A549 (cell line): ENCODE data around the gene ZNF841.

Experiments
- CBX2 ChIP-seq: fragments of 200-600 bp; sonication (generic); IDR thresholded peaks from 2 replicates; pipeline ENCODE4 v1.6.1; 2016; ENCODE audit warnings: low read depth, mild to moderate bottlenecking, borderline replicate concordance
- ESRRA ChIP-seq: fragments of 150-350 bp; IDR thresholded peaks from 2 replicates; pipeline ENCODE4 v1.6.1; 2014; ENCODE audit warnings: mild to moderate bottlenecking, low read length, borderline replicate concordance
- HMGXB4 ChIP-seq: fragments of 250-450 bp; sonication (Bioruptor Pico); IDR thresholded peaks from 2 replicates; pipeline ENCODE4 v1.5.0; 2021; ENCODE audit warnings: mild to moderate bottlenecking, moderate library complexity, borderline replicate concordance
- KDM5A ChIP-seq: fragments of 200-600 bp; sonication (generic); IDR thresholded peaks from 2 replicates; pipeline ENCODE4 v1.6.1; 2016; ENCODE audit warnings: antibody characterized with exemption, mild to moderate bottlenecking
- MAZ ChIP-seq: fragments of 150-350 bp; IDR thresholded peaks from 2 replicates; pipeline ENCODE4 v1.6.1; 2014; ENCODE audit warnings: antibody characterized with exemption, low read depth, low read length, borderline replicate concordance
- MYC ChIP-seq: IDR thresholded peaks from 2 replicates; pipeline ENCODE4 v1.6.1; 2012; ENCODE audit warnings: mild to moderate bottlenecking, inconsistent platforms, low read length, improper control_type of control experiment, borderline replicate concordance
- POLR2A ChIP-seq: IDR thresholded peaks from 2 replicates; pipeline ENCODE4 v1.6.1; 2012; ENCODE audit warnings: mild to moderate bottlenecking, low read length
- RFX5 ChIP-seq: fragments of 450-650 bp; IDR thresholded peaks from 2 replicates; pipeline ENCODE4 v1.7.1; 2014; ENCODE audit warnings: antibody characterized with exemption, mild to moderate bottlenecking, moderate library complexity
- SMC3 ChIP-seq: fragments of >200 bp; sonication (Bioruptor Twin); formaldehyde crosslinking; IDR thresholded peaks from 3 replicates; pipeline ENCODE4 v1.6.1; 2018; ENCODE audit warnings: inconsistent platforms
- TF ChIP-seq, protein P1 (sequence below): fragments of >200 bp; sonication (Bioruptor Twin); formaldehyde crosslinking; IDR thresholded peaks from 3 replicates; pipeline ENCODE4 v1.5.1; 2016

GRCh38 chr19:52114691-52115090 is 19.1 kb upstream of the ZNF841 start:
- TF ChIP-seq ESRRA (no peak), RFX5 (no peak), POLR2A (no peak), HMGXB4 (CRISPR knock-in tag) (no peak), MYC (no peak), KDM5A (no peak), MAZ (no peak), SMC3 (no peak), CBX2 (no peak)
- TF ChIP-seq, protein P1, sequence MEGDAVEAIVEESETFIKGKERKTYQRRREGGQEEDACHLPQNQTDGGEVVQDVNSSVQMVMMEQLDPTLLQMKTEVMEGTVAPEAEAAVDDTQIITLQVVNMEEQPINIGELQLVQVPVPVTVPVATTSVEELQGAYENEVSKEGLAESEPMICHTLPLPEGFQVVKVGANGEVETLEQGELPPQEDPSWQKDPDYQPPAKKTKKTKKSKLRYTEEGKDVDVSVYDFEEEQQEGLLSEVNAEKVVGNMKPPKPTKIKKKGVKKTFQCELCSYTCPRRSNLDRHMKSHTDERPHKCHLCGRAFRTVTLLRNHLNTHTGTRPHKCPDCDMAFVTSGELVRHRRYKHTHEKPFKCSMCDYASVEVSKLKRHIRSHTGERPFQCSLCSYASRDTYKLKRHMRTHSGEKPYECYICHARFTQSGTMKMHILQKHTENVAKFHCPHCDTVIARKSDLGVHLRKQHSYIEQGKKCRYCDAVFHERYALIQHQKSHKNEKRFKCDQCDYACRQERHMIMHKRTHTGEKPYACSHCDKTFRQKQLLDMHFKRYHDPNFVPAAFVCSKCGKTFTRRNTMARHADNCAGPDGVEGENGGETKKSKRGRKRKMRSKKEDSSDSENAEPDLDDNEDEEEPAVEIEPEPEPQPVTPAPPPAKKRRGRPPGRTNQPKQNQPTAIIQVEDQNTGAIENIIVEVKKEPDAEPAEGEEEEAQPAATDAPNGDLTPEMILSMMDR: no peak
